ENCODE data around the gene CSAD.

CSAD gene

DNA sequence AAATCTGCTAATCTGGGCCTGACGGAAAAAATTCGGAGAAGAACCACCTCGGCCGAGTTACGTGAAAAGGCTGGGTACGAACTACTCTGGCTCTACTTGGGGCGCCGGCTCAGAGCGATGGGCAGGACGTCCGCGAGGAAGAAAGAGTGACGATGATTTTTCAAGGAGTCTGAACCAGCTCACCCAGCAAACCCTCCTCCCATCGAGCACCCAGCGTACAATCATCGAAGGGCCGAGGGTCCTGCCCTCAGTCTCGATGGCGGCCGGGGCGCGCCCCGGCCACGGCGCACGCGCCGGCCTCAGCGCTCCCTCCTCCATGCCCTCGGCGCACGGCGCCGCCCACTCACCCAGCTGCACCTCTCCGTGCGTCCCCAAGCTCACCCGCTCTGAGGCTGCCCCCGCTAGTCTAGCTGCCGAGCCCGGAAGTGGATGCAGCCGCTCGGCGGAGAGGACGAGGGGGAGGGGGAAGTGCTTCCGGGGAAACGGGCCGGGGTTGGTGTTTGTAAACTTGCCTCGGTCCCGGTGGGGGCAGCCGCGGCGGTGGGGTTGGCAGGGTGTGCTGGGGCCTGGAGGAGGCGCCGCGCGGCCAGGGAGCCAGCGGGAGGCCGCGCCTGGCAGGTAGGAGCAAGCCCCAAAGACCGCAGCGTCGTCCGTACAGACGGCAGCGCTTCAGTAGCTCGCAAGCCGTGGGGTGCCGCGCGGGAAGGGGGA is at the start of gene CSAD, which contains the start of gene ZNF740:
Gene CSAD, minus strand, starts transcription at position 706 of the 711 bp plus-strand sequence. CDS start 7,455 bp downstream, outside the sequence.
Gene ZNF740, plus strand, starts transcription at position 503 of the 711 bp plus-strand sequence. CDS start 1,262 bp downstream, outside the sequence.
- peak; percentile 98 for DNase-seq

DNA sequence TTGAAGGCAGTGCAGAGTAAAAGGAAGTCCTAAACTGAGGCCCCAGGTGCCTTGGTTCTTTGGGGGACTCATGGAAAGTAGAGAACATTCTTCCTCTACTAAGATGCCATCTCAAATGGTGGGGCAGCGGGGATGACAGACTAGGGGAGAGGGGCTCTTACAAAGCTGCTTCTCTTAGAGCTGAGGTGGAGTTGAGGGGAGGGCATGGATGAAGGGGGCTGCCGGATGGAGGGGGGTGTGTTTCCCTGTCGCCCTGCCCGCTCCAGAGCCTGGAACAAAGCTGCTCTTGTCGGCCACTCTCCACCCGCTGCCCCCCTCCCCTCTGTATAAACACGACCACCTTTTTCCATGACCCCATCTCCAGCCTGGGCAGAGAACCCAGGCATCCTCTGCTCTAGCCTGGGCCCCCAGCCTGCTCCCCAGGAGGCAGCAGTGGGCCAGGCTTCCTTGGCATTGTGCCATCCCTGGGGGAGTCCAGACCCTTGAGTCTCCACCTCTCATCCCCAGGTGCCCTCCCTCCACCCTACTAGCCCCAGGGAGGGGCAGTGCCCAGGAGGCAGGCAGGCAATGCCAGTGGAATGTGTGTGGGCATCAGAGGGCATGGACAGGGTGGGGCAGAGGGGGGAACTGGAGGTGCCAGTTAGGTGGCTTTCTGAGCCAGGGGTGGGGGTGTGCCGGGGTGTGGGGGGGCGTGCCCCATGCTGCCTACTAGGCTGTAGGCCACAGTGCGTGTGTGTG is 49.6 kb upstream of the CSAD start:
- DNase-seq = peak in 1 of 2 donors; percentile 26

DNA sequence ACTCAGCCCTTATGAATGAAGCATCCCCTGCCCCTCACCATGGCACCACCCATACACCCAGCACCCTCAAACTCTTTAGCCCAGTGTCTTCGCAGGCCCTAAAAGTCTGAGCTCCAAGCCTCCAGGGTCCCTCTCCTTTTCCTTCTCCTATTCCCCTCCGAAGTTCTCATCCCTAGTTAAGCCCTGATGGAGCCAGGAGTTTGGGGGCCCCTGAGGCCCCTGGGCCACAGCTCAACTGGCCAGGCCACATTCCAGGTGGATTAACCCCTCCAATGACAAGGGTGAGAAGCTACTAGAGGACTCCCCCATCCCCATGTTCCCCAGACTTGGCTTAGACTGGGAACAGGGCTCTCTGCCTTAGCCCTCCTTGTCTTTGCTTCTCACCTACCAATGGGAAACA is 48.7 kb upstream of the CSAD start:
- DNase-seq = no peak

GRCh38 chr12:53227836-53228235 is 47.1 kb upstream of the CSAD start:
- DNase-seq = no peak

- no peak for DNase-seq
Measured at GRCh38 chr12:53227341-53227740, 46.6 kb upstream of the CSAD start.

DNA sequence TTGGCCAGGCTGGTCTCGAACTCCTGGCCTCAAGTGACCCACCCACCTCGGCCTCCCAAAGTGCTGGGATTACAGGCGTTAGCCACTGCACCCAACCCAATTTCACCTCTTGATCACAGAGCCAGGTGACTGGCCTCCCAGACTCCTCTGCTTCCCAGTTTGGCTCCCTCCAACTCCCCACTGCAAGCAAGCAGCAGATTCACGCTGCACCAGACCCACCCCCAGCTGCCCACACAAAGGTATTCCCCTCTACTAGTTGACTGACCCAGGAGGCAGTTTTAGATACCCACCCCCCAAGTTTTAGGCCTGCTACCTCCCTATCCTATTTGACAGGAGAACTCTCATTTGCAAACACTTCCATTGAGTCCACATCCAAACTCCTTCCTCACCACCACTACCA is 46.1 kb upstream of the CSAD start:
- DNase-seq = no peak

DNA sequence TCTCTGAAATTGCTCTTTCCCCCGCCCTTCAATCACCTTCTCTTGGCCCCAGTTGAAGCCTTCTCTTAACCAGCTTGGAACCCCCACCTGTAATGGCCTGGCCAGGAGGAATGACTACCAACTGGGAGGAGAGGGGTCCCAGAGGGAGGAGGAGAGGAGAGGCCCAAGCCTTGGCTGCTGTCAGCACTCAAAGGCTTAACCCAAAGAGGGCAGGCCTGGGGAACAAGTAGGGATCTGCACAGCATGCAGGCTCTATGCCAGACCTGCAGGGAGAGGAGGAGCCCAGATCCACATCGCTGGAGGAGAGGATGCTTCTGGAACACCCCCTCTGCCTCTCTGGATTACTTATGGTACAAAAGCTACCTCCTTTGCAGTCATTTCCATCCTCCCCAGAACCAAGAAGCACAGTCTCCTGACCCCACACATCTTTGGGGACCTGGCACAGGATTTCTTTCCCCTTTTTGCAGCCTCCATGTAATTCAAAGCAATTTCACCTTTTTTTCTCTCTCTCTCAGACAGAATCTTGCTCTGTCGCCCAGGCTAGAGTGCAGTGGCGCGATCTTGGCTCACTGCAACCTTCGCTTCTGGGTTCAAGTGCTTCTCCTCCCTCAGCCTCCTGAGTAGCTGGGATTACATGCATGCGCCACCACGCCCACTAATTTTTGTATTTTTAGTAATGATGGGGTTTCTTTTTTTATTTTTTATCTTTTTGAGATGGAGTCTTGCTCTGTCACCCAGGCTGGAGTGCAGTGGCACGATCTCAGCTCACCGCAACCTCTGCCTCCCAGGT is 45.1 kb upstream of the CSAD start:
- no peak for DNase-seq

DNA sequence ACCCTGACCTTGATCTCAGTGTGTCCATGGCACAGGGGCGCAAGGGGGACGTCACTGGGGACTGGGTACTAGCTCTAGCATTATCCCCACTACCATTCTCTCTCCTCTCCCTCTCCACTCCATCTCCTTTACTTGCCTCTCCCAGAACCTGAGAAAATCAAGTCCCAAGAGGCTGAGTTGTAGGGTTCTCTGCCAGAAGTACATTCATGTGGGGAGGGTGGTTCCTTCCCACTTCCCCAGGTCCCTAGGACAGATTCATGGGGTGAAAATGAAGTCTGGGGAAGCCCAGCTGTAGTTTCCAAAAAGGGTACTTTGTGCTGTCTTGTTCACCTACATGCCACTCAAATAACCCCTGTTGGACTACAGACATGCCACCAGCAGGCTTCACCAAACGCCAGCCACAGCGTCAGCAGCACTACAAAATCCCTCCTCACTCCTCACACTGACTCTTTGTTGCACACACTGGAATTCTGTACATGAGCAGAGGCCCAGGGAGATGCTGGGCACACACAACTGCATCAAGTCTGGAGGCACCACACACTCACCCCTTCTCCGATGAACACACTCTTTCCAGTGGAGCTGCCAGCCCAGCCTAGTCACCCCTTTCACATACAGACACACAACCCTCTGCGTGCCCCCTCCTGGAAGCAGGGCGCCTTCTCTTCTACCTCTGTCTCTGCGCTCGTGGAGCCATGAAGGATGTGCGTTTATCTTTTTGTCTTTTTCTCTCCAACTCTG is 44.3 kb upstream of the CSAD start:
- no peak for DNase-seq

- no peak for DNase-seq
Measured at GRCh38 chr12:53224061-53224896, 43.6 kb upstream of the CSAD start.

DNA sequence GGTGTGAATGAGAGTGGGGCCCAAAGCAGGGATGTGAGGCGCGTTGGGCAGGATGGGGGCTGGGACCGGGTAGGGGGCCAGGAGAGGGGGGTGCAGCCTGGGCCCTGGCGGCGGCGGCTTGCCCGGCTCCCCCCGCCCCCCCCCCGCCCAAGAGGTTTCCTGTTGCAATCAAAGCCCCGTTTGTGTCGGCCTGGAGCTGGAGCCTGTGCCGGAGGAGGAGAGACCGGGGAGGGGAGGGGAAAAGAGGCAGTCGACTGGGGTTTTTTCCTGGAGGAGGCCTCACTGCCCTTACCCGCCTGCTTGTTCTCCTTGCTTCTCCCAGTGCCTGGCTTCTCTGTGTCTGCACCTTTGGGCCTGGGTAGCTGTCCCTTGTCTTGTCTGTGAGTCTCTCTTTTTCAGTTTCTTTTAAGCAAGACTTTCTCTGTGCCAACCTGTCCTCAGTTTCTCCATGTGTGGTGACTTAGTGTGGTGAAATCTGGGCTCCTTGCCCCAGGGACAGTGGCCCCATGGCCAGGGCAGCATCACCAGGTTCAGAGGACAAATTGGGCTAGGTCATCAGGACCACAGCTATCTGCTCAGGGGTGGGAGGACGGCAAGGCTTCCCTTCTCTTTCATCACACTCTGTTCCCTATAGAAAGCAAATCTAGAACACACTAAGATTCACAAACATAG is 42.8 kb upstream of the CSAD start:
- DNase-seq = no peak

- DNase-seq = no peak
Measured at GRCh38 chr12:53222806-53223261, 42.1 kb upstream of the CSAD start.

DNA sequence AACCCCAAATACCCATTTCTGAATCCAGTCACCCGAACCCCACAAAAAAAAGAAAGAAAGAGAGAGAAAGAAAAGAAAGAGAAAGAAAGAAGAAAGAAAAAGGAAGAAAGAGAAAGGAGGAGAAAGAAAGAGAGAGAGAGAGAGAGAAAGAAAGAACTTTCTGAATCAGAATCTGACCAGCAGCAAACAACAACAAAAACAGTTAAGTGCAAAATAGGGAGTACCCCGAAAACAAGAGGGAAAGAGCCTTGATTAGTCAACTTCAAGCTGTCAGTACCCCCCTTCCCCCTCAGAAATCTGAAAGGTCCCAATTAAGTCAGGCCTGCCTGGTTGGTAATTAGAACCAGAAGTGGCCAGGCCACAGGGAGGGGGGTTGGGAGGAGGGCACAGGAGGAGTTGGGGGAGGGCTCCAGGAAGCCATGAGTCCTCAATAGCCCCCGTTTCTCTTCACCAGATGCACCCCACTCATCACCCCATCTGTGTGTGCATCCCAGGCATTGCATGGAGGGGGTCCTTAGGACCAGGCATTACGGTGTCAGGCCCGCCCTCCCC is 41.5 kb upstream of the CSAD start:
- DNase-seq = no peak

DNA sequence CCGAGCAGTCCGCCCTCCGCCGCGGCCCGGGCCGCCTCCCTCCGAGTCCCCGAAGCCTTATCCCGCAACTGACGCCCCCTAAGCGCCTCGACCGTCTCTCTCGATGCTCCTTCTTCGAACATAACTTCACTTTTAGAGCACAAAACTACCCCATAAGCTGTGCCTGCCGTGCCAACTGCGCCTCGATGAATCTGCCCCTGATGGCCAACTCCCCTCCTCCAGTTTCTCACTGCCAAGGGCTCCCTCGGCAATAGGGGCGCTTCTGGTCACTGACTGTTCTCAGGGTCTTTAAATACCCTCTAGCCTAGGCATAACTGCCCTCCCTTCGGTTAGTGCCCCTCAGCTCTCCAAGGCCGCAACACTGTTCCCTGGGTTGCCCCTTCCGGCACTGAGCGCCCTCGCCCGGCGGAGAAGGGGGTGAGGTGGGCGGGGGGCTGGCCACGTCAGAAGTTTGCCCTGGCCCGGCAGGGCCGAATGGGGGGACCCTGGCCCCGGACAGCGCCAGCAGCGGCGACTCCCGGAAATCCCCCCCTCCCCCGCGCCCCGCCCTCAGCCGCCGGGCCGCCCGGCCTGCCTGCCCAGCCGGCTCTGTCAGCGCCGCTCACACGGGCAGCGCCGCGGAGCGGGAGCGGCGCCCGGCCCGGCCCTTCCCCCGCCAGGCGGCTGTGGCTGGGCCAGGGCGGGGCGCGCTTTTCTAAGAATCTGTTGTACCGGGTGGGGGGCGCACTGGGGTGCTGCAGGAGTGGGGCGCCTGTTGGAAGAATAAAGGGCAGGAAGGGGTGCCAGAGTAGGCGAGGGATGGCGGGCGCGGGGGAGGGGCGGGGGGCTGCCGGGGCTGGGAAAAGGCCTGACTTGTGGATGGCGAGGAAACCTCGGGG is 40.7 kb upstream of the CSAD start:
- DNase-seq = peak; percentile 55 to 58

- peak; percentile 80 to 85 for DNase-seq
Measured at GRCh38 chr12:53220694-53221202, 40.0 kb upstream of the CSAD start.

- DNase-seq = peak; percentile 77 to 80
Measured at GRCh38 chr12:53219956-53220693, 39.4 kb upstream of the CSAD start.

DNA sequence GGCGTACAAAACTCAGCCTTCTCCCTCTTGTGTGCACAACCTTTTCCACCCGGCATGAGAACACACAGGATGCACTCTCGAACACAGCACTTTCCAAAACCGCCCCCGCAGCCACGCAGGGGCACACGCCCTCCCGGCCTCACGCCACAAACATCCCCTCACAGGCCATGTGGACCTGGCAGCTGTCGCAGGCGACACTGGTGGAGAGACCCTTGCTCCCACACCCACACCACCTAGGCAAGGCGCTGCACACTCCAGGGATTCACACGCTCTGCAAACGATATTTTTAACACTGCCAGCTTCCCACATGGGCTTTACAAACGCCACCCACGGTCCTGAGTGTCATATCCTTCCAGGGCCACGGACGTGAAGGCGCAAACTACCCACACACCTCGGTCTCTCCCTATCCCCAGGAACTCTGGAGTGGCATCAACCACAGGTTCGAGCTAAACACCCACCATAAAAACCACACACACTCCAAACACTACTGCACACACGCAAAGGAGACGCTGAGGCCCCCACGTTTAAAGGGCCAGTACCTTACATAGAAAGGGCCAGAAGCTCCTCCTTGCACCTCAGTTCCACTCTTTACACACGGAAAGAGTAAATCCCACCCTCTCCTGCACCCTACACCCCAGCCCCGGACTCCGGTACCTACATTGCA is 38.7 kb upstream of the CSAD start:
- peak; percentile 78 to 81 for DNase-seq

- no peak for DNase-seq
Measured at GRCh38 chr12:53218551-53219291, 38.0 kb upstream of the CSAD start.
